ENCODE data around the gene ZNF526.
A peak's percentile ranks its signal among the peaks of the same experiment; 100 is the strongest.

ZNF526 gene

GRCh38 chr19:42246922-42247639, 27.0 kb downstream of the ZNF526 start (continued):
- TF ChIP-seq ZNF394 (tag by site-specific recombination; IDR thresholded peaks at IDR 0.05; ENCODE audit: borderline replicate concordance) (no peak), BCL11A (tag by site-specific recombination; IDR thresholded peaks at IDR 0.05; ENCODE audit: low read depth) (no peak), ZFP37 (tag by site-specific recombination; IDR thresholded peaks at IDR 0.05) (0 out of 2 replicates have a peak, but pooled peaks have one; percentile 39), ZBTB17 (tag by site-specific recombination; IDR thresholded peaks at IDR 0.05) (peak; percentile 53; the same call in 1 of the 2 replicates), ZNF10 (tag by site-specific recombination; IDR thresholded peaks at IDR 0.05) (peak; percentile 91), SCRT2 (tag by site-specific recombination; IDR thresholded peaks at IDR 0.05) (peak; percentile 63), ZNF529 (tag by site-specific recombination; IDR thresholded peaks at IDR 0.05; ENCODE audit: insufficient replicate concordance) (no peak), ZNF311 (tag by site-specific recombination; IDR thresholded peaks at IDR 0.05; ENCODE audit: borderline replicate concordance) (no peak)
- TF ChIP-seq, protein P1, sequence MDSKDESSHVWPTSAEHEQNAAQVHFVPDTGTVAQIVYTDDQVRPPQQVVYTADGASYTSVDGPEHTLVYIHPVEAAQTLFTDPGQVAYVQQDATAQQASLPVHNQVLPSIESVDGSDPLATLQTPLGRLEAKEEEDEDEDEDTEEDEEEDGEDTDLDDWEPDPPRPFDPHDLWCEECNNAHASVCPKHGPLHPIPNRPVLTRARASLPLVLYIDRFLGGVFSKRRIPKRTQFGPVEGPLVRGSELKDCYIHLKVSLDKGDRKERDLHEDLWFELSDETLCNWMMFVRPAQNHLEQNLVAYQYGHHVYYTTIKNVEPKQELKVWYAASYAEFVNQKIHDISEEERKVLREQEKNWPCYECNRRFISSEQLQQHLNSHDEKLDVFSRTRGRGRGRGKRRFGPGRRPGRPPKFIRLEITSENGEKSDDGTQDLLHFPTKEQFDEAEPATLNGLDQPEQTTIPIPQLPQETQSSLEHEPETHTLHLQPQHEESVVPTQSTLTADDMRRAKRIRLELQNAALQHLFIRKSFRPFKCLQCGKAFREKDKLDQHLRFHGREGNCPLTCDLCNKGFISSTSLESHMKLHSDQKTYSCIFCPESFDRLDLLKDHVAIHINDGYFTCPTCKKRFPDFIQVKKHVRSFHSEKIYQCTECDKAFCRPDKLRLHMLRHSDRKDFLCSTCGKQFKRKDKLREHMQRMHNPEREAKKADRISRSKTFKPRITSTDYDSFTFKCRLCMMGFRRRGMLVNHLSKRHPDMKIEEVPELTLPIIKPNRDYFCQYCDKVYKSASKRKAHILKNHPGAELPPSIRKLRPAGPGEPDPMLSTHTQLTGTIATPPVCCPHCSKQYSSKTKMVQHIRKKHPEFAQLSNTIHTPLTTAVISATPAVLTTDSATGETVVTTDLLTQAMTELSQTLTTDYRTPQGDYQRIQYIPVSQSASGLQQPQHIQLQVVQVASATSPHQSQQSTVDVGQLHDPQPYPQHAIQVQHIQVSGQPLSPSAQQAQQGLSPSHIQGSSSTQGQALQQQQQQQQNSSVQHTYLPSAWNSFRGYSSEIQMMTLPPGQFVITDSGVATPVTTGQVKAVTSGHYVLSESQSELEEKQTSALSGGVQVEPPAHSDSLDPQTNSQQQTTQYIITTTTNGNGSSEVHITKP (tag by site-specific recombination; IDR thresholded peaks at IDR 0.05), result peak; percentile 4; the same call in 1 of the 2 replicates

DNA sequence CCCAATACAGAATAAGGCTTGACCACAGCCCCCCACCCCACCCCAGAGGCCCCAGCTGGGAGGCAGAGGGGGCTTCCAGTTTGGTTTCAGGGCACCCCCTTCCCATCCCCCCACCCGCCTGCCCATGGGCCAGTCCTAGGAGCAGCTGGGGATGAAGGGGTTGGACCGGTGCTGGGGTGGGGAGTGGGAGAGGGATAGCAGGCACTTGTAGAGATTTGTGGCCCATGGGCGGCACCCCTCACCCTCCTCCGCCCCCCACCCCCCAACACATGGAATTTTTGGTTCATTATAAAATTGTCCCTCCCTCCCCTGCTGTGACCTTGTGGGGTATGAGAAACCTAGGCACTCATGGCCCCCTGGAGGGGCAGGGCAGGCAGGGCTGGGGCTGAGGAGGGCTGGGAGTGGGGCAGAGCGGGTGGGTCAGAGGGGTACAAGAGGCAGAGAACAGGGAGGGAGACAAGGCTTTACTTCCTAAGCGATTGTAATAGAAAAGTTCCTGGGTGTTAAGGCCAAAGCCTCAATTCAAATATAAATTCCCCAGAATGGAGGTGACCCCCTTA, 27.6 kb downstream of the ZNF526 start:
- peaks cover 11 to 23% of the 10 kb centered on the region in 2 experiments; a peak in 2 of 3 replicates for H3K36me3 ChIP-seq (ENCODE audit: control insufficient read depth in 2 of 2, insufficient read depth in 1 of 2, low read length in 2 of 2)
- H3K4me3 ChIP-seq (ENCODE audit: low read depth, low read length), result no peak overlapping the region
- H3K27ac ChIP-seq (ENCODE audit: extremely low read depth, low read depth, low read length), result no peak overlapping the region
- CTCF ChIA-PET, result interaction anchor here (0.8 to 11.8 kb wide), 10 partner anchors 15 to 138 kb away, joined by 3 to 276 read pairs (median 10); no protein-coding TSS in a partner anchor
- POLR2A ChIA-PET, result interaction anchor here (0.6 to 13.9 kb wide), 9 partner anchors 20 to 172 kb away, joined by 3 to 242 read pairs (median 4); partner anchors contain the start of genes PAFAH1B3 and ZNF574
- H3K9me3 ChIP-seq (ENCODE audit: control insufficient read depth, insufficient read depth, low read depth, low read length), result no peaks in the 10 kb centered on the region
- H3K4me1 ChIP-seq (ENCODE audit: control insufficient read depth, insufficient read depth, low read length), result peaks cover 27% of the 10 kb centered on the region
- TF ChIP-seq ZNF558 (tag by site-specific recombination; IDR thresholded peaks at IDR 0.05), result no peak
- peak; percentile 13; the same call in 1 of the 2 replicates for TF ChIP-seq ZFHX2 (tag by site-specific recombination; conservative IDR thresholded peaks at IDR 0.05)
- 0 out of 2 replicates have a peak, but pooled peaks have one; percentile 19 for TF ChIP-seq KLF8 (tag by site-specific recombination; IDR thresholded peaks at IDR 0.05)
- TF ChIP-seq GLIS1 (tag by site-specific recombination; IDR thresholded peaks at IDR 0.05), result peak; percentile 97
- no peak for TF ChIP-seq ZNF837 (tag by site-specific recombination; IDR thresholded peaks at IDR 0.05)
- peak; percentile 22; the same call in 1 of the 2 replicates for TF ChIP-seq ZIC2 (tag by site-specific recombination; IDR thresholded peaks at IDR 0.05)
- no peak for TF ChIP-seq ZNF555 (tag by site-specific recombination; conservative IDR thresholded peaks at IDR 0.05)
- TF ChIP-seq ZNF398 (tag by site-specific recombination; IDR thresholded peaks at IDR 0.05), result no peak
- no peak for TF ChIP-seq ZNF24 (tag by site-specific recombination; IDR thresholded peaks at IDR 0.05)
- TF ChIP-seq ZNF791 (tag by site-specific recombination; IDR thresholded peaks at IDR 0.05), result no peak
- no peak for TF ChIP-seq CTCF (tag by site-specific recombination; IDR thresholded peaks at IDR 0.05)
- TF ChIP-seq, protein P2, sequence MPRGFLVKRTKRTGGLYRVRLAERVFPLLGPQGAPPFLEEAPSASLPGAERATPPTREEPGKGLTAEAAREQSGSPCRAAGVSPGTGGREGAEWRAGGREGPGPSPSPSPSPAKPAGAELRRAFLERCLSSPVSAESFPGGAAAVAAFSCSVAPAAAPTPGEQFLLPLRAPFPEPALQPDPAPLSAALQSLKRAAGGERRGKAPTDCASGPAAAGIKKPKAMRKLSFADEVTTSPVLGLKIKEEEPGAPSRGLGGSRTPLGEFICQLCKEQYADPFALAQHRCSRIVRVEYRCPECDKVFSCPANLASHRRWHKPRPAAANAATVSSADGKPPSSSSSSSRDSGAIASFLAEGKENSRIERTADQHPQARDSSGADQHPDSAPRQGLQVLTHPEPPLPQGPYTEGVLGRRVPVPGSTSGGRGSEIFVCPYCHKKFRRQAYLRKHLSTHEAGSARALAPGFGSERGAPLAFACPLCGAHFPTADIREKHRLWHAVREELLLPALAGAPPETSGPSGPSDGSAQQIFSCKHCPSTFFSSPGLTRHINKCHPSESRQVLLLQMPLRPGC (tag by site-specific recombination; IDR thresholded peaks at IDR 0.05), result no peak
- TF ChIP-seq ZNF16 (tag by site-specific recombination; IDR thresholded peaks at IDR 0.05; ENCODE audit: low read depth), result no peak
- no peak for TF ChIP-seq ZXDB (tag by site-specific recombination; IDR thresholded peaks at IDR 0.05)
- no peak for TF ChIP-seq KLF7 (tag by site-specific recombination; IDR thresholded peaks at IDR 0.05; ENCODE audit: borderline replicate concordance)
- no peak for TF ChIP-seq ZNF175 (tag by site-specific recombination; IDR thresholded peaks at IDR 0.05)
- no peak for TF ChIP-seq KLF9 (tag by site-specific recombination; IDR thresholded peaks at IDR 0.05; ENCODE audit: low read depth)
- TF ChIP-seq ZNF292 (tag by site-specific recombination; IDR thresholded peaks at IDR 0.05; ENCODE audit: borderline replicate concordance, low read depth), result no peak

Data from HEK293 (cell line).